ENCODE measurements around the gene CADPS2.

Gene CADPS2

GRCh38 chr7:122652876-122653275, 233.4 kb downstream of the CADPS2 start:
- TF ChIP-seq POLR2AphosphoS5 (IDR thresholded peaks at IDR 0.05; ENCODE audit: low read depth, low read length) (no peak), REST (IDR thresholded peaks at IDR 0.05; ENCODE audit: insufficient read depth in 1 of 2, low read depth in 2 of 2, low read length in 2 of 2) (no peak), TAF1 (IDR thresholded peaks at IDR 0.05; ENCODE audit: borderline replicate concordance, insufficient read depth, low read length) (no peak), SIN3A (IDR thresholded peaks at IDR 0.05; ENCODE audit: borderline replicate concordance, insufficient read depth, low read length) (no peak), FOXP2 (optimal IDR thresholded peaks at IDR 0.05; ENCODE audit: borderline replicate concordance, extremely low read depth, extremely low read length, insufficient read depth) (no peak)

GRCh38 chr7:122651451-122651850, 234.8 kb downstream of the CADPS2 start:
- no peak for TF ChIP-seq REST (IDR thresholded peaks at IDR 0.05; ENCODE audit: insufficient read depth in 1 of 2, low read depth in 2 of 2, low read length in 2 of 2)
- TF ChIP-seq POLR2AphosphoS5 (IDR thresholded peaks at IDR 0.05; ENCODE audit: low read depth, low read length), result no peak
- TF ChIP-seq SIN3A (IDR thresholded peaks at IDR 0.05; ENCODE audit: borderline replicate concordance, insufficient read depth, low read length), result no peak
- no peak for TF ChIP-seq TAF1 (IDR thresholded peaks at IDR 0.05; ENCODE audit: borderline replicate concordance, insufficient read depth, low read length)
- no peak for TF ChIP-seq FOXP2 (optimal IDR thresholded peaks at IDR 0.05; ENCODE audit: borderline replicate concordance, extremely low read depth, extremely low read length, insufficient read depth)

- TF ChIP-seq TAF1 (IDR thresholded peaks at IDR 0.05; ENCODE audit: borderline replicate concordance, insufficient read depth, low read length) (no peak), SIN3A (IDR thresholded peaks at IDR 0.05; ENCODE audit: borderline replicate concordance, insufficient read depth, low read length) (no peak), POLR2AphosphoS5 (IDR thresholded peaks at IDR 0.05; ENCODE audit: low read depth, low read length) (no peak), FOXP2 (optimal IDR thresholded peaks at IDR 0.05; ENCODE audit: borderline replicate concordance, extremely low read depth, extremely low read length, insufficient read depth) (no peak), REST (IDR thresholded peaks at IDR 0.05; ENCODE audit: insufficient read depth in 1 of 2, low read depth in 2 of 2, low read length in 2 of 2) (no peak)
These were observed 243.0 kb downstream of the CADPS2 start for GRCh38 chr7:122643250-122643649.

- TF ChIP-seq TAF1 (IDR thresholded peaks at IDR 0.05; ENCODE audit: borderline replicate concordance, insufficient read depth, low read length), result no peak
- no peak for TF ChIP-seq REST (IDR thresholded peaks at IDR 0.05; ENCODE audit: insufficient read depth in 1 of 2, low read depth in 2 of 2, low read length in 2 of 2)
- no peak for TF ChIP-seq SIN3A (IDR thresholded peaks at IDR 0.05; ENCODE audit: borderline replicate concordance, insufficient read depth, low read length)
- no peak for TF ChIP-seq POLR2AphosphoS5 (IDR thresholded peaks at IDR 0.05; ENCODE audit: low read depth, low read length)
- no peak for TF ChIP-seq FOXP2 (optimal IDR thresholded peaks at IDR 0.05; ENCODE audit: borderline replicate concordance, extremely low read depth, extremely low read length, insufficient read depth)
These were observed 247.8 kb downstream of the CADPS2 start for GRCh38 chr7:122638459-122638858.

GRCh38 chr7:122637784-122638183, 248.5 kb downstream of the CADPS2 start:
- TF ChIP-seq SIN3A (IDR thresholded peaks at IDR 0.05; ENCODE audit: borderline replicate concordance, insufficient read depth, low read length) (no peak), FOXP2 (optimal IDR thresholded peaks at IDR 0.05; ENCODE audit: borderline replicate concordance, extremely low read depth, extremely low read length, insufficient read depth) (no peak), POLR2AphosphoS5 (IDR thresholded peaks at IDR 0.05; ENCODE audit: low read depth, low read length) (no peak), REST (IDR thresholded peaks at IDR 0.05; ENCODE audit: insufficient read depth in 1 of 2, low read depth in 2 of 2, low read length in 2 of 2) (no peak), TAF1 (IDR thresholded peaks at IDR 0.05; ENCODE audit: borderline replicate concordance, insufficient read depth, low read length) (no peak)

Measured in PFSK-1 (cell line).